Peyer's patch (tissue), 4 donors: ENCODE results near the gene IQCE.

ENCODE experiments used
- POLR2A ChIP-seq, 2 donors: fragments of 450-650 bp; IDR thresholded peaks; one replicate each; pipeline ENCODE4 v1.5.1; 2017; ENCODE audit warnings: antibody characterized with exemption in 2 of 2, mild to moderate bottlenecking in 2 of 2, moderate library complexity in 2 of 2
- TF ChIP-seq, protein P1 (sequence below), 6 experiments: fragments of 450-650 bp in 4 of 6; fragments of 200-600 bp in 2 of 6; sonication (generic) in 1 of 6; IDR thresholded peaks; one replicate each; pipeline ENCODE4 v1.5.1; 2017 to 2019; ENCODE audit warnings: antibody characterized with exemption in 6 of 6, mild to moderate bottlenecking in 3 of 6, moderate library complexity in 1 of 6

DNA sequence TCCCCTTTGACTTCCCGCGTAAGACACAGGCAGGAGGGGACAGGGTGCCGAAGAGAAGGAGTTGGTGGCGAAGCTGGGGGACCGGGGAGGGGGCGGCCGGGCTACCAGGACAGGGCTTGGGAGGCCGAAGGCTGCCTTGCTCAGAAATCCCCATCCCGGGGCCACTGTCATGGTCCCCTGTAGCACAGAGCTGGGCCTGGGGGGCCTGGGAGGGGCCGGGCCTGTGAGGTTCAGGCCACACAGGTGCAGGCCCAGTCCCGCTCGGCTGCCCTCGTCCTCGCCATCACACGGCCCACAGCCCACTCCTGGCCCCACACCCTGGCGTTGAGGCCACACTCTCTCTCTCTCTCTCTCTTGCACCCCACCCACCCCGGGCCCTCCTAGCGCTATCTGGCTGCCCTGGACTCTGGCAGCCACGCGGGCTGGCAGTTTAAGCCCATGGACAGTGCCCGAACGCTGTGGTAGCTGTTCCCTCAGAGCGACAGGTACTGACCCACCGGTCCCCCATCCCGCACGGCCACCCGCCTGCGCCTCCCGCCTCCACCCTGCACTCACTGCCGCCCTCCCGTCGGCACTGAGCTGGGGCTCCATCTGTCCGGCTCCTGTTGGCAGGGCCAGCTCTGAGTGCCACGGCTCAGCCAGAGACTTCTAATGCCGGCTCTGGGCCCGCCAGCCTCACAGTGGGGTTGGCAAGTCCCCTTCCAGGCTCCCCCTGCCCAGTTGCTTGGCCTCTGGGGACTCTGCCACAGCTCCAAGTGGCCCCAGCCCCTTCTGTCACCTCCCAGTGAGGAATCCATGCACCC is 101.0 kb downstream of the IQCE start:
- no peak for TF ChIP-seq POLR2A (IDR thresholded peaks at IDR 0.05)
- TF ChIP-seq, protein P1, sequence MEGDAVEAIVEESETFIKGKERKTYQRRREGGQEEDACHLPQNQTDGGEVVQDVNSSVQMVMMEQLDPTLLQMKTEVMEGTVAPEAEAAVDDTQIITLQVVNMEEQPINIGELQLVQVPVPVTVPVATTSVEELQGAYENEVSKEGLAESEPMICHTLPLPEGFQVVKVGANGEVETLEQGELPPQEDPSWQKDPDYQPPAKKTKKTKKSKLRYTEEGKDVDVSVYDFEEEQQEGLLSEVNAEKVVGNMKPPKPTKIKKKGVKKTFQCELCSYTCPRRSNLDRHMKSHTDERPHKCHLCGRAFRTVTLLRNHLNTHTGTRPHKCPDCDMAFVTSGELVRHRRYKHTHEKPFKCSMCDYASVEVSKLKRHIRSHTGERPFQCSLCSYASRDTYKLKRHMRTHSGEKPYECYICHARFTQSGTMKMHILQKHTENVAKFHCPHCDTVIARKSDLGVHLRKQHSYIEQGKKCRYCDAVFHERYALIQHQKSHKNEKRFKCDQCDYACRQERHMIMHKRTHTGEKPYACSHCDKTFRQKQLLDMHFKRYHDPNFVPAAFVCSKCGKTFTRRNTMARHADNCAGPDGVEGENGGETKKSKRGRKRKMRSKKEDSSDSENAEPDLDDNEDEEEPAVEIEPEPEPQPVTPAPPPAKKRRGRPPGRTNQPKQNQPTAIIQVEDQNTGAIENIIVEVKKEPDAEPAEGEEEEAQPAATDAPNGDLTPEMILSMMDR (IDR thresholded peaks at IDR 0.05) = no peak
